ENCODE results near the gene LY6G6D. TPM values are rescaled to one million over a fixed set of nuclear protein-coding genes. Genes with fewer than 3 reads are reported as not detected.

Gene LY6G6D
- total and polyA plus RNA-seq, 2 of the 13 experiments (the other 11 are each of a cell fraction or from before 2014, with no cell fraction given), result not detected

GRCh38 chr6:31734821-31735406 lies 19.8 kb downstream of the LY6G6D start (continued):
- TF ChIP-seq BCL3 (CRISPR knock-in tag; IDR thresholded peaks at IDR 0.05), result peak; percentile 36; the same call in 1 of the 2 replicates
- 0 out of 2 replicates have a peak, but pooled peaks have one; percentile 23 for TF ChIP-seq DNMT3B (CRISPR knock-in tag; conservative IDR thresholded peaks at IDR 0.05)
- no peak for TF ChIP-seq ZSCAN25 (CRISPR knock-in tag; IDR thresholded peaks at IDR 0.05)
- TF ChIP-seq FUBP1 (CRISPR knock-in tag; IDR thresholded peaks at IDR 0.05; ENCODE audit: borderline replicate concordance), result no peak
- no peak for TF ChIP-seq ZNF124 (CRISPR knock-in tag; IDR thresholded peaks at IDR 0.05)
- TF ChIP-seq ZNF878 (CRISPR knock-in tag; IDR thresholded peaks at IDR 0.05), result peak; percentile 51; the same call in 1 of the 2 replicates
- 0 out of 2 replicates have a peak, but pooled peaks have one; percentile 12 for TF ChIP-seq ZNF160 (CRISPR knock-in tag; IDR thresholded peaks at IDR 0.05)
- no peak for TF ChIP-seq BORCS8-MEF2B (CRISPR knock-in tag; IDR thresholded peaks at IDR 0.05)
- no peak for TF ChIP-seq MIXL1 (CRISPR knock-in tag; IDR thresholded peaks at IDR 0.05)
- TF ChIP-seq RBAK (CRISPR knock-in tag; IDR thresholded peaks at IDR 0.05), result no peak
- TF ChIP-seq ZBTB33 (CRISPR knock-in tag; IDR thresholded peaks at IDR 0.05), result 0 out of 2 replicates have a peak, but pooled peaks have one; percentile 16
- peak; percentile 87; the same call in 1 of the 2 replicates for TF ChIP-seq ZFP82 (CRISPR knock-in tag; IDR thresholded peaks at IDR 0.05; ENCODE audit: borderline replicate concordance)
- TF ChIP-seq ZBTB21 (CRISPR knock-in tag; IDR thresholded peaks at IDR 0.05), result no peak
- TF ChIP-seq HDAC2 (CRISPR knock-in tag; IDR thresholded peaks at IDR 0.05), result 0 out of 2 replicates have a peak, but pooled peaks have one; percentile 3
- TF ChIP-seq ETV5 (CRISPR knock-in tag; IDR thresholded peaks at IDR 0.05; ENCODE audit: borderline replicate concordance), result peak; percentile 95
- no peak for TF ChIP-seq MLXIP (CRISPR knock-in tag; IDR thresholded peaks at IDR 0.05; ENCODE audit: borderline replicate concordance)
- 0 out of 2 replicates have a peak, but pooled peaks have one; percentile 40 for TF ChIP-seq ZNF441 (CRISPR knock-in tag; IDR thresholded peaks at IDR 0.05; ENCODE audit: borderline replicate concordance)
- TF ChIP-seq CBX5 (CRISPR knock-in tag; IDR thresholded peaks at IDR 0.05; ENCODE audit: borderline replicate concordance), result 0 out of 2 replicates have a peak, but pooled peaks have one; percentile 40
- no peak for TF ChIP-seq GMEB1 (CRISPR knock-in tag; IDR thresholded peaks at IDR 0.05; ENCODE audit: borderline replicate concordance)

Data from HepG2 (cell line).